ENCODE results near the gene ZC3H11A.

DNA sequence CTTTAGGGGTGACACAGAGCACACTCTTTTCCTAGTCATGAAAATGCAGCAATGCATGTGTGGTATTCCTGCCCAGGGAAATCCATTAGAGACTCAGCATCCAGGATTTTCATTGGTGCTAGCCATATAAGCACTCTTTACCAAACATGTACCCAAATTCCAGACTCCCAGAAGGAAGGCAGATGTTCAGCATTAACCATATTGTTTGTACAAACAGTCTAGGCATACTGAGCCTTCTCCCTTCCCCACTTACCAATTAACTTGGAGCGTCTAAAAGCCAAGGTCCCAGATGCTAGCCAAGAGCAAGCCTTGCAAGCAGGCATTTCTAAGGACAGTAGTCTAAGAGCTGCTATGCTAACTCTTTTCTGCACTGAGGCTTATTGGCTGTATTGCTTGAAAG lies 27.9 kb downstream of the ZC3H11A start:
- no peak for TF ChIP-seq POLR2A (IDR thresholded peaks at IDR 0.05; ENCODE audit: low read depth)
- TF ChIP-seq, protein P1, sequence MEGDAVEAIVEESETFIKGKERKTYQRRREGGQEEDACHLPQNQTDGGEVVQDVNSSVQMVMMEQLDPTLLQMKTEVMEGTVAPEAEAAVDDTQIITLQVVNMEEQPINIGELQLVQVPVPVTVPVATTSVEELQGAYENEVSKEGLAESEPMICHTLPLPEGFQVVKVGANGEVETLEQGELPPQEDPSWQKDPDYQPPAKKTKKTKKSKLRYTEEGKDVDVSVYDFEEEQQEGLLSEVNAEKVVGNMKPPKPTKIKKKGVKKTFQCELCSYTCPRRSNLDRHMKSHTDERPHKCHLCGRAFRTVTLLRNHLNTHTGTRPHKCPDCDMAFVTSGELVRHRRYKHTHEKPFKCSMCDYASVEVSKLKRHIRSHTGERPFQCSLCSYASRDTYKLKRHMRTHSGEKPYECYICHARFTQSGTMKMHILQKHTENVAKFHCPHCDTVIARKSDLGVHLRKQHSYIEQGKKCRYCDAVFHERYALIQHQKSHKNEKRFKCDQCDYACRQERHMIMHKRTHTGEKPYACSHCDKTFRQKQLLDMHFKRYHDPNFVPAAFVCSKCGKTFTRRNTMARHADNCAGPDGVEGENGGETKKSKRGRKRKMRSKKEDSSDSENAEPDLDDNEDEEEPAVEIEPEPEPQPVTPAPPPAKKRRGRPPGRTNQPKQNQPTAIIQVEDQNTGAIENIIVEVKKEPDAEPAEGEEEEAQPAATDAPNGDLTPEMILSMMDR (IDR thresholded peaks at IDR 0.05), result no peak
- no peak for TF ChIP-seq EP300 (IDR thresholded peaks at IDR 0.05)
- TF ChIP-seq POLR2AphosphoS5 (IDR thresholded peaks at IDR 0.05), result no peak
